ENCODE results near the gene KLF8.

GRCh38 chrX:56309881-56310280, 77.7 kb downstream of the KLF8 start:
- TF ChIP-seq POLR2A (IDR thresholded peaks at IDR 0.05) (no peak), CTCF (IDR thresholded peaks at IDR 0.05) (no peak), POLR2AphosphoS5 (IDR thresholded peaks at IDR 0.05) (no peak)

Data from prostate gland (tissue), 2 donors.